SK-N-SH (cell line): Measurements from ENCODE around the gene ANKMY1. TPM values are rescaled to one million over a fixed set of nuclear protein-coding genes. Genes with fewer than 3 reads are reported as not detected.

Experiments used
- CTCF ChIA-PET: fragments of 300-600, 350-600 bp; formaldehyde crosslinking; extraction: SDS; loops from one replicate; lab custom pipeline; 2021; lab: Yijun Ruan, JAX
- POLR2A ChIA-PET: fragments of 350-600 bp; sonication (Branson Sonifier 250); formaldehyde crosslinking; extraction: SDS; loops from one replicate; lab custom pipeline; 2020; ENCODE audit warnings: antibody characterized with exemption, inconsistent platforms; lab: Yijun Ruan, JAX
- DNase-seq: peaks from one replicate; pipeline ENCODE4 v3.0.0; 2012
- H2AFZ ChIP-seq: fragments of 200-600 bp; sonication (generic); 2 replicates; pipeline ENCODE4 v1.8.1; 2016; ENCODE audit warnings: antibody characterized with exemption, mild to moderate bottlenecking, low read depth
- H3F3A ChIP-seq: fragments of 200-600 bp; sonication (generic); replicated peaks from 2 replicates; pipeline ENCODE3; 2016; ENCODE audit warnings: antibody characterized with exemption, mild to moderate bottlenecking; ENCODE audit not compliant: insufficient read depth
- H3K27ac ChIP-seq, 2 experiments: fragments of 200-500 bp in 1 of 2; fragments of 200-600 bp in 1 of 2; sonication (Bioruptor generic) in 1 of 2; sonication (generic), shearing (Covaris generic) in 1 of 2; 2 replicates each; pipeline versions ENCODE4 v1.5.1 to v1.6.1; 2014 to 2016; ENCODE audit warnings: low read depth in 2 of 2, inconsistent platforms in 1 of 2, low read length in 1 of 2, mild to moderate bottlenecking in 1 of 2, mixed read lengths in 1 of 2
- H3K27me3 ChIP-seq: fragments of 200-600 bp; sonication (generic), shearing (Covaris generic); 2 replicates; pipeline ENCODE4 v1.6.1; 2016; ENCODE audit warnings: mixed run types; ENCODE audit not compliant: insufficient read depth
- H3K36me3 ChIP-seq, 2 experiments: fragments of 200-500 bp in 1 of 2; fragments of 200-600 bp in 1 of 2; sonication (Bioruptor generic) in 1 of 2; sonication (generic) in 1 of 2; replicated peaks in 1 of 2; 2 replicates each; pipeline versions ENCODE3 to v1.5.1; 2014 to 2016; ENCODE audit warnings: low read length in 1 of 2, mild to moderate bottlenecking in 1 of 2; ENCODE audit not compliant: insufficient read depth in 2 of 2, control insufficient read depth in 1 of 2
- H3K4me1 ChIP-seq, 2 experiments: fragments of 200-500 bp in 1 of 2; fragments of 200-600 bp in 1 of 2; sonication (Bioruptor generic) in 1 of 2; sonication (generic), shearing (Covaris generic) in 1 of 2; 2 replicates each; pipeline versions ENCODE4 v1.5.1 to v1.6.1; 2014 to 2016; ENCODE audit warnings: low read depth in 1 of 2, low read length in 1 of 2, mixed run types in 1 of 2; ENCODE audit not compliant: insufficient read depth in 2 of 2, control insufficient read depth in 1 of 2
- H3K4me2 ChIP-seq: fragments of 200-600 bp; sonication (generic), shearing (Covaris generic); 2 replicates; pipeline ENCODE4 v1.6.1; 2017; ENCODE audit warnings: mixed run types
- H3K4me3 ChIP-seq, 2 experiments: fragments of 200-500 bp in 1 of 2; fragments of 200-600 bp in 1 of 2; sonication (Bioruptor generic) in 1 of 2; sonication (generic), shearing (Covaris generic) in 1 of 2; 2 replicates each; pipeline versions ENCODE4 v1.5.1 to v1.8.1; 2014 to 2016; ENCODE audit warnings: low read depth in 2 of 2, inconsistent platforms in 1 of 2, low read length in 1 of 2, mild to moderate bottlenecking in 1 of 2, mixed read lengths in 1 of 2, moderate library complexity in 1 of 2
- H3K79me2 ChIP-seq: fragments of 200-600 bp; sonication (generic); 2 replicates; pipeline ENCODE4 v1.8.1; 2017; ENCODE audit warnings: mild to moderate bottlenecking; ENCODE audit not compliant: insufficient read depth
- H3K9ac ChIP-seq: fragments of 200-600 bp; sonication (generic); 2 replicates; pipeline ENCODE4 v1.6.1; 2017; ENCODE audit warnings: mixed run types
- H3K9me2 ChIP-seq: fragments of 200-600 bp; sonication (generic); 2 replicates; pipeline ENCODE4 v1.6.1; 2017; ENCODE audit warnings: mixed run types
- H3K9me3 ChIP-seq: fragments of 200-600 bp; sonication (generic); 2 replicates; pipeline ENCODE4 v1.6.1; 2017; ENCODE audit warnings: mixed run types, mild to moderate bottlenecking, moderate library complexity
- H4K20me1 ChIP-seq: fragments of 200-600 bp; sonication (generic); 2 replicates; pipeline ENCODE4 v1.6.1; 2017; ENCODE audit warnings: mild to moderate bottlenecking, mixed run types; ENCODE audit not compliant: insufficient read depth
- CTCF ChIP-seq: fragments of 200-600 bp; sonication (generic); IDR thresholded peaks from 2 replicates; pipeline ENCODE4 v1.6.1; 2017; ENCODE audit warnings: antibody characterized with exemption, mild to moderate bottlenecking, moderate library complexity
- ELF1 ChIP-seq: IDR thresholded peaks from 2 replicates; pipeline ENCODE4 v1.4.0; 2012
- FOXM1 ChIP-seq: IDR thresholded peaks from 2 replicates; pipeline ENCODE4 v1.4.0; 2012; ENCODE audit warnings: low read depth, mild to moderate bottlenecking
- MXI1 ChIP-seq: IDR thresholded peaks from 2 replicates; pipeline ENCODE4 v1.6.1; 2012; ENCODE audit warnings: mild to moderate bottlenecking, low read depth, low read length, improper control_type of control experiment
- NFIC ChIP-seq: IDR thresholded peaks from 2 replicates; pipeline ENCODE4 v1.4.0; 2012; ENCODE audit warnings: borderline replicate concordance
- PBX3 ChIP-seq: IDR thresholded peaks from 2 replicates; pipeline ENCODE4; 2012
- REST ChIP-seq: IDR thresholded peaks from 2 replicates; pipeline ENCODE4 v1.6.1; 2012; ENCODE audit warnings: mild to moderate bottlenecking, low read depth, low read length, moderate library complexity
- RFX5 ChIP-seq: IDR thresholded peaks from 2 replicates; pipeline ENCODE4 v1.6.1; 2012; ENCODE audit warnings: mild to moderate bottlenecking, improper control_type of control experiment, low read length
- RXRA ChIP-seq: IDR thresholded peaks from 2 replicates; pipeline ENCODE4 v1.4.0; 2012; ENCODE audit warnings: low read depth, mild to moderate bottlenecking, borderline replicate concordance
- TAF1 ChIP-seq: IDR thresholded peaks from 2 replicates; pipeline ENCODE4 v1.6.1; 2012; ENCODE audit warnings: low read depth, mild to moderate bottlenecking, low read length, moderate library complexity, borderline replicate concordance
- TCF12 ChIP-seq: IDR thresholded peaks from 2 replicates; pipeline ENCODE4 v1.4.0; 2012
- USF1 ChIP-seq: IDR thresholded peaks from 2 replicates; pipeline ENCODE4 v1.4.0; 2012; ENCODE audit warnings: low read depth, borderline replicate concordance
- USF2 ChIP-seq: fragments of 150-350 bp; IDR thresholded peaks from 2 replicates; pipeline ENCODE4 v1.6.1; 2017; ENCODE audit warnings: antibody characterized with exemption, low read length, low read depth, borderline replicate concordance
- WGBS: methylation state at CpG from one replicate; pipeline ENCODE4 v1.1.6; 2017; ENCODE audit warnings: low lambda C conversion rate; 5-methylcytosine and 5-hydroxymethylcytosine counted together
- polyA plus RNA-seq, 3 experiments: library from polyadenylated mRNA; depleted of rRNA; stranded (reverse); fragments of >200 nt; gene quantifications; 2 replicates each; pipeline ENCODE4 v1.2.3, GENCODE V29; 2012

Gene ANKMY1
- polyA plus RNA-seq, 1 of the 3 experiments (the other 2 are of a cell fraction): 12.1 TPM

GRCh38 chr2:240596491-240596931, 38.7 kb upstream of the ANKMY1 start:
- Histone ChIP-seq H3K36me3 (peaks cover 0 to 35% of the 10 kb centered on the region in 2 experiments), H3K9me3 (no peaks in the 10 kb centered on the region), H2AFZ (no peak overlapping the region), H3K27ac (no peak overlapping the region), H3K79me2 (peaks cover 20% of the 10 kb centered on the region; the same call in 1 of the 2 replicates), H3K9ac (no peak overlapping the region), H3K9me2 (no peaks in the 10 kb centered on the region), H3K4me2 (no peak overlapping the region), H3F3A (no peaks in the 10 kb centered on the region), H3K4me1 (peaks cover 0 to 3% of the 10 kb centered on the region in 2 experiments; a peak in 1 of 4 replicates), H3K4me3 (no peak overlapping the region), H3K27me3 (no peaks in the 10 kb centered on the region), H4K20me1 (0 out of 2 replicates have a peak, but pooled peaks cover 3% of the 10 kb centered on the region)
- CTCF ChIA-PET: interaction anchor here (0.9 to 1.4 kb wide), 3 partner anchors 9 to 83 kb away, joined by 3 to 4 read pairs (median 3); no protein-coding TSS in a partner anchor
- TF ChIP-seq PBX3 (no peak), NFIC (no peak), TAF1 (no peak), REST (no peak)
- no peak for DNase-seq
- POLR2A ChIA-PET: no interaction called here
- WGBS: 93% methylated on average over 16 of the region's 23 CpGs

- Histone ChIP-seq H2AFZ (no peak overlapping the region), H3K4me3 (no peak overlapping the region), H3K4me2 (no peak overlapping the region), H3K9me2 (no peaks in the 10 kb centered on the region), H3K9me3 (no peaks in the 10 kb centered on the region), H3K27ac (no peak overlapping the region), H3K9ac (no peak overlapping the region), H3F3A (no peaks in the 10 kb centered on the region), H3K79me2 (peaks cover 23% of the 10 kb centered on the region; the same call in 1 of the 2 replicates), H3K4me1 (peaks cover 0 to 3% of the 10 kb centered on the region in 2 experiments; a peak in 1 of 4 replicates), H3K27me3 (no peaks in the 10 kb centered on the region), H4K20me1 (peaks cover 4% of the 10 kb centered on the region; the same call in 1 of the 2 replicates), H3K36me3 (peaks cover 0 to 40% of the 10 kb centered on the region in 2 experiments)
- ChIA-PET POLR2A (no interaction called here), CTCF (interaction anchor here (0.9 to 1.4 kb wide), 3 partner anchors 10 to 82 kb away, joined by 3 to 4 read pairs (median 3); no protein-coding TSS in a partner anchor)
- WGBS: 100% methylated on average over 1 of the region's 17 CpGs
- DNase-seq: no peak
- no peak for TF ChIP-seq RXRA
- no peak for TF ChIP-seq CTCF
- TF ChIP-seq REST: no peak
- no peak for TF ChIP-seq RFX5
- TF ChIP-seq ELF1: no peak
- TF ChIP-seq MXI1: no peak
- TF ChIP-seq TAF1: no peak
- TF ChIP-seq USF1: no peak
- no peak for TF ChIP-seq USF2
- TF ChIP-seq FOXM1: no peak
- TF ChIP-seq TCF12: no peak
Measured at GRCh38 chr2:240596080-240596460, 38.3 kb upstream of the ANKMY1 start.
